AG04449 (cell line): ENCODE data around the gene SYNM.

Experiments used
- CTCF ChIA-PET: fragments of 350-600 bp; formaldehyde crosslinking; extraction: SDS; loops from one replicate; lab custom pipeline; 2021; ENCODE audit warnings: antibody characterized with exemption; lab: Yijun Ruan, JAX
- POLR2A ChIA-PET: fragments of 400-600, 350-600 bp; formaldehyde crosslinking; extraction: SDS; loops from one replicate; lab custom pipeline; 2020; ENCODE audit warnings: antibody characterized with exemption, inconsistent platforms; lab: Yijun Ruan, JAX
- DNase-seq: peaks from one replicate; pipeline ENCODE4 v3.0.0-alpha.2; 2010; ENCODE audit warnings: low read depth, low spot score
- H3K4me3 ChIP-seq: 2 replicates; pipeline ENCODE4 v1.5.1; 2011; ENCODE audit warnings: low read depth, mild to moderate bottlenecking, control low read depth, low read length
- TF ChIP-seq, protein P1 (sequence below): IDR thresholded peaks from one replicate; pipeline ENCODE4 v1.5.1; 2011; ENCODE audit warnings: mild to moderate bottlenecking, moderate library complexity, low read length, control low read depth, inconsistent platforms; ENCODE audit not compliant: insufficient read depth; ENCODE audit errors: missing control alignments

SYNM gene

GRCh38 chr15:99090011-99090699, 14.7 kb upstream of the SYNM start:
- no peak for DNase-seq
- no peak overlapping the region for H3K4me3 ChIP-seq
- CTCF ChIA-PET = interaction anchor here (1.7 to 8.9 kb wide), 3 partner anchors 11 to 14 kb away, joined by 6 to 116 read pairs (median 9); no protein-coding TSS in a partner anchor
- TF ChIP-seq, protein P1, sequence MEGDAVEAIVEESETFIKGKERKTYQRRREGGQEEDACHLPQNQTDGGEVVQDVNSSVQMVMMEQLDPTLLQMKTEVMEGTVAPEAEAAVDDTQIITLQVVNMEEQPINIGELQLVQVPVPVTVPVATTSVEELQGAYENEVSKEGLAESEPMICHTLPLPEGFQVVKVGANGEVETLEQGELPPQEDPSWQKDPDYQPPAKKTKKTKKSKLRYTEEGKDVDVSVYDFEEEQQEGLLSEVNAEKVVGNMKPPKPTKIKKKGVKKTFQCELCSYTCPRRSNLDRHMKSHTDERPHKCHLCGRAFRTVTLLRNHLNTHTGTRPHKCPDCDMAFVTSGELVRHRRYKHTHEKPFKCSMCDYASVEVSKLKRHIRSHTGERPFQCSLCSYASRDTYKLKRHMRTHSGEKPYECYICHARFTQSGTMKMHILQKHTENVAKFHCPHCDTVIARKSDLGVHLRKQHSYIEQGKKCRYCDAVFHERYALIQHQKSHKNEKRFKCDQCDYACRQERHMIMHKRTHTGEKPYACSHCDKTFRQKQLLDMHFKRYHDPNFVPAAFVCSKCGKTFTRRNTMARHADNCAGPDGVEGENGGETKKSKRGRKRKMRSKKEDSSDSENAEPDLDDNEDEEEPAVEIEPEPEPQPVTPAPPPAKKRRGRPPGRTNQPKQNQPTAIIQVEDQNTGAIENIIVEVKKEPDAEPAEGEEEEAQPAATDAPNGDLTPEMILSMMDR = no peak
- POLR2A ChIA-PET = no interaction called here

DNA sequence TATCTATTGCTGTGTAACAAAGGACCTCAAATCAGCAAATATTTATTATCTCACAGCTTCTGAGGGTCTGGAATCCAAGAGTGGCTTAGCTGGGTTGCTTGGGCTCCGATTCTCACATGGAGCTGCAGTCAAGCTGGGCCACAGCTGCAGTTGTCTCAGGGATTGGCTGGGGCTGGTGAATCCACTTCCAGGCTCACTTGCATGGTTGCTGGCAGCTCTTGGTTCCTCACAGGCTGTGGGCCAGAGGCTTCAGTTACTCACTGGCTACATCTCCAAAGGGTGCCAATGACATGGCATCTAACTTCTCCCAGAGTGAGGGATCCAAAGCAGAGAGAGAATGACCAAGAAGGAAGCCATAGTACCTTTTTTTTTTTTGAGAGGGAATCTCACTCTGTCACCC, 13.9 kb upstream of the SYNM start:
- TF ChIP-seq, protein P1 = no peak
- ChIA-PET CTCF (interaction anchor here (1.1 to 8.9 kb wide), 4 partner anchors 10 to 123 kb away, joined by 3 to 116 read pairs (median 8); no protein-coding TSS in a partner anchor), POLR2A (no interaction called here)
- H3K4me3 ChIP-seq = no peak overlapping the region
- DNase-seq = no peak

GRCh38 chr15:99092554-99093172, 12.2 kb upstream of the SYNM start:
- ChIA-PET CTCF (interaction anchor here (1.0 to 8.9 kb wide), 2 partner anchors 9 to 16 kb away, joined by 5 to 116 read pairs; no protein-coding TSS in a partner anchor), POLR2A (no interaction called here)
- no peak for DNase-seq
- TF ChIP-seq, protein P1 = no peak
- H3K4me3 ChIP-seq = no peak overlapping the region

DNA sequence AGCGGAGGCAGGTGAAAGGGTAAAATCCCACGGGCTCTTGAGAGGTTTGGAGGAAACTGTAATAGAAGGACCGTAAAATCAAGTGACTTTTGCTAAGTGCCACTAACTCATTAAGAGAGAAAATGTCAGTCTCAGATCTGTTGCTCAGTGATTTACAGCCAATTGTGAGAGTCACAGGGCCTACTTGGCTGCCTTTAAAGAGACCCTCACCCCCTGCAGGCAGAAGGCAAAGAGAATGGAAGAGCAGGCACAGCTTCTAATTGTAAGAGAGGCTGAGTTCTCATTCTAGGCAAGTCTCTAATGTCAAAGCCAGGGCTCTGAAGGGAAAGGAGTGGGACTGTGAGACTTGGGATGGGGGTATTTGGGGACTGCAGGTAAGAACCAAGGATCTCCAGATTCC, 9.3 kb upstream of the SYNM start:
- POLR2A ChIA-PET = no interaction called here
- no peak for DNase-seq
- H3K4me3 ChIP-seq = no peak overlapping the region
- TF ChIP-seq, protein P1 = no peak
- CTCF ChIA-PET = interaction anchor here (1.0 to 9.6 kb wide), 2 partner anchors 19 to 118 kb away, joined by 3 to 356 read pairs; no protein-coding TSS in a partner anchor

DNA sequence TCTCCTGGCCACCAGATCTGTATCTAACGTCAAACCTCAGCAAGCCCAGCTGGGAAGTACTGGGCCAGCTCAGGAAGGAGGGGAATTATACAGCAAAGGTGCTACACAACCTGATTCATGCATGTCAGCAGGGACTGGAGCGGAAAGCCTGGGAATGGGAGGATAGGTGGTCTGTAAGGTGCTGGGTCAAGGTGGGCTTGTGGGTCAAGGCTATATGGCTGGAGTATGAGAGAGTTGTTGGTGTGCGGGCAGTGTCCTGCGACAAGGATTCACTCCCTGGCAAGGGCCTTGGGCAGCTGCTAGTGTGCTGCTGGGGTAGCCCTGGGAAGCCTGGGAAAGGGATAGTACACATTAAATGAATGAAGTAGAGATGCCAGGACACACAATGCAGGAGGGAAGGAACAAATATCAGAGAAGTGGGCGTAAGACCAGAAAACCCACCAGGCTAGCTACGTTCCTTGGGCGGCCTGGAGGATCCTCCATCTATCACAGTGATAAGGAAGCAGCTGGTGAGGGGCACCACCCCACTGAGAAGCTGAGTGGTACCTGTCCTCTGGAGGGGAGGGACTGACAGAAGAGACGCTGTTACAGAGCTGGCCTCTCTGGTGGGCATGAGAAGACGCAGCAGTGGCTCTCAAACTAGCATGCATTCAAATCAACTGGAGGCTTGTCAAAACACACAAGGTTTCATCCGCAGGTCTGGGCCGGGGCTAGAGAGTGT, 8.5 kb upstream of the SYNM start:
- ChIA-PET CTCF (interaction anchor here (1.0 to 9.6 kb wide), 4 partner anchors 10 to 118 kb away, joined by 3 to 356 read pairs (median 58); no protein-coding TSS in a partner anchor), POLR2A (no interaction called here)
- DNase-seq = no peak
- TF ChIP-seq, protein P1 = no peak
- no peak overlapping the region for H3K4me3 ChIP-seq

DNA sequence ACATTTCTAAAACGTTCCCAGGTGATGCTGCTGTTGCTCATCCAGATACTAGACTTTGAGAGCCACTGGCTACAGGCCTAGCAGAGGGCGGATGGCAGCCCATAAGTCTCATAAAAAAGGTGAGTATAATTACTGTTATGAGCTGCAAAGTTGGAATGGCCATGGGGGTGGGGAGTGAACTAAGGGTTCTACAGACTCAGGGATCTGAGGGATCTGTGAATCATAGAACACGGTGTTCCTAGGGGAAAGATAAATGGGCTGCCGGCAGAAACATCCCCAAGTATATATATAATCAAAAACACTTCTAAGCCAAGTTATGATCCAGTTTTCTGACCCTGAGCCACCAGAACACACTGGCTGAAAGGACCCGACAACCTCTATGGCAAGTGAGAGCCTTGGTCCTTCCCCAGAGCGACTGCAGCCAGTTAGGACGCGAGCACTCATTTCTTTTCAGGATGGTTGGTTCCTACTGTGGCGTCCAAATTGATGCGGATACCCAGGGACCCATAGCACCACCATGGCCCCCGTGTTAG, 7.9 kb upstream of the SYNM start:
- no peak overlapping the region for H3K4me3 ChIP-seq
- TF ChIP-seq, protein P1 = no peak
- ChIA-PET POLR2A (no interaction called here), CTCF (interaction anchor here (1.7 to 9.6 kb wide), 3 partner anchors 9 to 117 kb away, joined by 8 to 356 read pairs (median 107); no protein-coding TSS in a partner anchor)
- DNase-seq = no peak
